Stimulated activated CD8-positive, alpha-beta memory T cell treated with anti-CD3 and anti-CD28 coated beads, Interleukin-15, amount 100 ng/mL, for 1 hour (primary cell): ENCODE results near the gene IGLL5.

Experiments
- DNase-seq: peaks from one replicate; pipeline ENCODE4 v3.0.0-alpha.2; 2020; ENCODE audit warnings: low read depth

IGLL5 gene

GRCh38 chr22:22938672-22939587, 51.3 kb downstream of the IGLL5 start:
- no peak for DNase-seq

GRCh38 chr22:22939588-22940368, 52.2 kb downstream of the IGLL5 start:
- DNase-seq, result no peak

GRCh38 chr22:22940961-22941605, 53.5 kb downstream of the IGLL5 start:
- no peak for DNase-seq

- no peak for DNase-seq
Measured at GRCh38 chr22:22941831-22942510, 54.4 kb downstream of the IGLL5 start.

GRCh38 chr22:22942511-22943329, 55.1 kb downstream of the IGLL5 start:
- peak; percentile 69 for DNase-seq

- DNase-seq, result no peak
Measured at GRCh38 chr22:22943521-22944267, 56.1 kb downstream of the IGLL5 start.

- DNase-seq, result no peak
Measured at GRCh38 chr22:22944268-22944985, 56.8 kb downstream of the IGLL5 start.

- no peak for DNase-seq
Measured at GRCh38 chr22:22945195-22945594, 57.6 kb downstream of the IGLL5 start.
